ENCODE measurements around the gene USP13. TPM values are rescaled to one million over a fixed set of nuclear protein-coding genes. Genes with fewer than 3 reads are reported as not detected.

USP13 gene
- total and polyA plus RNA-seq, 2 donors (not counting 1 experiment from before 2014, with no cell fraction given): 1.9 to 13.2 TPM

DNA sequence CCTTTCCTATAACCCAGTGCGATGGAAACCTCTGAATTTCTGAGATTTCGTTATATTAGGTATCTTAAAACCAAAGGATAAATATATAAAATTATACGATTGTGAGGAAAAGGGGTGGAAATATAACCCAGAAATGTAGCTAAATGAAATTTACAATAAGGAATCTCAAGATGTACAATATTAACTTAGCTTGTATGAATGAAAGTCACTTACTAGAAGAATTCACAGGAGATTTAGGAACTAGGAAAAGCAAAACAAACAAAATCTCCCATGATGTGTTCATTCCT lies 159.2 kb downstream of the USP13 start:
- no CpG with 5 or more reads among the region's 3 CpGs for WGBS (ENCODE audit: insufficient coverage)
- ChIA-PET CTCF (interaction anchor here (1.6 kb wide), 1 partner anchor 9 kb away, joined by 6 read pairs; no protein-coding TSS in a partner anchor), POLR2A (no interaction called here)
- Histone ChIP-seq H2AFZ (ENCODE audit: insufficient read depth, low read depth, low read length, poor library complexity, severe bottlenecking) (no peak overlapping the region), H3K9me3 (ENCODE audit: control extremely low read depth in 1 of 3, control insufficient read depth in 2 of 3, insufficient read depth in 1 of 3, low read length in 2 of 3) (peaks cover 0 to 3% (median 0%) of the 10 kb centered on the region in 3 donors), H3K4me3 (ENCODE audit: control extremely low read depth in 1 of 5, extremely low read depth in 1 of 5, insufficient read depth in 1 of 5, low read depth in 2 of 5, low read length in 4 of 5) (no peak overlapping the region), H3K36me3 (replicated peaks in 1 of 2; ENCODE audit: control extremely low read depth in 1 of 2, control insufficient read depth in 1 of 2, extremely low read depth in 1 of 2, insufficient read depth in 2 of 2, low read length in 1 of 2) (no peaks in the 10 kb centered on the region), H3K4me2 (replicated peaks; ENCODE audit: low read depth, low read length, poor library complexity, severe bottlenecking) (no peak overlapping the region), H3K27ac (ENCODE audit: low read length in 2 of 2) (no peak overlapping the region), H3K4me1 (ENCODE audit: control insufficient read depth in 2 of 2, insufficient read depth in 2 of 2, low read length in 2 of 2) (no peaks in the 10 kb centered on the region), H4K20me1 (ENCODE audit: control insufficient read depth, insufficient read depth, low read length, poor library complexity, severe bottlenecking) (no peaks in the 10 kb centered on the region), H3K79me2 (ENCODE audit: control insufficient read depth, insufficient read depth, low read length) (no peaks in the 10 kb centered on the region), H3K27me3 (replicated peaks in 1 of 4; ENCODE audit: control extremely low read depth in 1 of 4, control insufficient read depth in 3 of 4, insufficient read depth in 4 of 4, low read length in 3 of 4) (peaks cover 0 to 4% (median 0%) of the 10 kb centered on the region in 4 experiments), H3K9ac (ENCODE audit: low read length) (no peak overlapping the region)
- Mint-ChIP-seq H3K9me3 (ENCODE audit: insufficient read depth) (no peaks in the 10 kb centered on the region), H3K4me3 (no peak overlapping the region), H3K27ac (no peak overlapping the region), H3K27me3 (no peaks in the 10 kb centered on the region), H3K4me1 (peaks cover 5% of the 10 kb centered on the region)
- intact Hi-C loops (cut with micrococcal nuclease): no loop called here
- TF ChIP-seq EZH2 (IDR thresholded peaks at IDR 0.05; ENCODE audit: borderline replicate concordance, insufficient read depth, low read depth, low read length, poor library complexity, severe bottlenecking) (no peak), CTCF (IDR thresholded peaks at IDR 0.05) (no peak)
- DNase-seq (no peak), ATAC-seq (ENCODE audit: low read depth) (no peak)

DNA sequence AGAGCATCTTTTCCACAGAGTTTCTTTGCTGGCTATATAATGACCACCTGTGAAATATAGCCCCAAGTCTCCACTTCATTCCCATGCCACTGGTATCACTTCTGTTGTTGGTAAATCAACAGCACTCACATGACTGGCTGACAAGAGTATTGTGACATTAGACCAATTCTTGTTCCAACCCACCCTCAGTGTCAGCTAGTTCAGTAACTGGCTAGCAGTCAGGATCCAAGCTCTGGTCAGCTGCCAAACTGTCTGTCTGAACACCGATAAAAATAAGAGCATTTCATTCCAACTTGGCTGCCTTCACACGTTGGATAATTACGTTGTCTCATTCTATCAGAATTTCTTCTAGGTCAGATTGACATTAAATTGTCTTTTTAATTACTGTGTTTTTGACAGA lies 166.5 kb downstream of the USP13 start:
- ATAC-seq (ENCODE audit: low read depth) (no peak), DNase-seq (no peak)
- Histone ChIP-seq H3K4me2 (replicated peaks; ENCODE audit: low read depth, low read length, poor library complexity, severe bottlenecking) (no peak overlapping the region), H3K4me3 (ENCODE audit: control extremely low read depth in 1 of 5, extremely low read depth in 1 of 5, insufficient read depth in 1 of 5, low read depth in 2 of 5, low read length in 4 of 5) (no peak overlapping the region), H3K9me3 (ENCODE audit: control extremely low read depth in 1 of 3, control insufficient read depth in 2 of 3, insufficient read depth in 1 of 3, low read length in 2 of 3) (peaks cover 0 to 3% (median 0%) of the 10 kb centered on the region in 3 donors), H3K79me2 (ENCODE audit: control insufficient read depth, insufficient read depth, low read length) (no peaks in the 10 kb centered on the region), H4K20me1 (ENCODE audit: control insufficient read depth, insufficient read depth, low read length, poor library complexity, severe bottlenecking) (no peaks in the 10 kb centered on the region), H2AFZ (ENCODE audit: insufficient read depth, low read depth, low read length, poor library complexity, severe bottlenecking) (no peak overlapping the region), H3K9ac (ENCODE audit: low read length) (no peak overlapping the region), H3K27ac (ENCODE audit: low read length in 2 of 2) (no peak overlapping the region), H3K4me1 (ENCODE audit: control insufficient read depth in 2 of 2, insufficient read depth in 2 of 2, low read length in 2 of 2) (no peaks in the 10 kb centered on the region), H3K27me3 (replicated peaks in 1 of 4; ENCODE audit: control extremely low read depth in 1 of 4, control insufficient read depth in 3 of 4, insufficient read depth in 4 of 4, low read length in 3 of 4) (peaks cover 0 to 8% (median 3%) of the 10 kb centered on the region in 4 experiments), H3K36me3 (replicated peaks in 1 of 2; ENCODE audit: control extremely low read depth in 1 of 2, control insufficient read depth in 1 of 2, extremely low read depth in 1 of 2, insufficient read depth in 2 of 2, low read length in 1 of 2) (no peaks in the 10 kb centered on the region)
- TF ChIP-seq EZH2 (IDR thresholded peaks at IDR 0.05; ENCODE audit: borderline replicate concordance, insufficient read depth, low read depth, low read length, poor library complexity, severe bottlenecking) (no peak), CTCF (IDR thresholded peaks at IDR 0.05) (no peak)
- H3K9me3 Mint-ChIP-seq (ENCODE audit: insufficient read depth): no peaks in the 10 kb centered on the region
- 100% methylated on average over 1 of the region's 3 CpGs for WGBS (ENCODE audit: insufficient coverage)
- intact Hi-C loops (cut with micrococcal nuclease): no loop called here
- CTCF ChIA-PET: no interaction called here
- POLR2A ChIA-PET: no interaction called here
- H3K27ac Mint-ChIP-seq: no peak overlapping the region
- no peaks in the 10 kb centered on the region for H3K4me1 Mint-ChIP-seq
- H3K4me3 Mint-ChIP-seq: no peak overlapping the region
- peaks cover 32% of the 10 kb centered on the region for H3K27me3 Mint-ChIP-seq
